ENCODE data around the gene RBSN. TPM values are rescaled to one million over a fixed set of nuclear protein-coding genes. Genes with fewer than 3 reads are reported as not detected.

RBSN gene
- total RNA-seq, 4 donors from 2014 or later: 17.2 to 94.9 (median 32.1) TPM

DNA sequence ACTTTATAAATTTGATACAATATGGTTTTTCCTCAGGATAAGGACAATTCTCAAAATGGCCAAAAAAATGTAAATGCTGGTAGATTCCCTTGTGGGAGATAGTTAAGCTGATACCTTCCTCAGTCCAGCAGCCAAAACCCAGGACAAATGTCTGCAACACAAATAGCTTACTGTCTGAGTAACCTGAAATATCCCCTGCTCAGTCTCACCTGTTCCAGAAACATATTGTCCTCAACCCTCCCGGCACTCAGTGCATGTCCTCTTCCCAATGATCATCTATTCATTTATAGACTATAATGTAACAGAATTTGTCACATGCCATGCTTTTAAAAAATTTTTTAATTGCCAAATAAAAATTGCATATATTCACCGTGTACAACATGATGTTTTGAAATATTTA, 12.2 kb downstream of the RBSN start:
- DNase-seq: no peak
- no peak for TF ChIP-seq POLR2A (IDR thresholded peaks at IDR 0.05)
- Histone ChIP-seq H3K9me3 (no peaks in the 10 kb centered on the region), H3K27me3 (no peaks in the 10 kb centered on the region), H3K36me3 (peaks cover 0 to 82% (median 0%) of the 10 kb centered on the region in 3 donors), H3K4me1 (no peaks in the 10 kb centered on the region), H3K27ac (no peak overlapping the region), H3K4me3 (no peak overlapping the region)

DNA sequence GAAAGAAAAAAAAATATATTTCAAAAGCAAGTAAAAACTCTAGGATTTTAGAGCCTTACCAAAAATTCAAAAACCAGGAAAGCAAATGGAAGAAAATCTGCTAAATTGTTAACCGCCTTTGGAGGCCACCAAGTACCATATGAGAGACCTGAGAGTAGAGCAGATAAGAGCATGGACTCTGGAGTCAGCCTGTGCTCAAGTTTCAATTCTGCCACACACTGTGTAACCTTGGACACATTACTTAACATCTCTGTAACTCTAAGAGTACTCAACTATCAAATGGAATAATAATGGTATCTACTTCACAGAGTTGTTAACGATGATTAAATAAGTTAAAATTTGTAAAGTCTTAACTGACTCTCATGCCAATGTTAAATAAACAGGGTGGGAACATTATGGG, 12.7 kb downstream of the RBSN start:
- DNase-seq: no peak
- TF ChIP-seq, protein P1, sequence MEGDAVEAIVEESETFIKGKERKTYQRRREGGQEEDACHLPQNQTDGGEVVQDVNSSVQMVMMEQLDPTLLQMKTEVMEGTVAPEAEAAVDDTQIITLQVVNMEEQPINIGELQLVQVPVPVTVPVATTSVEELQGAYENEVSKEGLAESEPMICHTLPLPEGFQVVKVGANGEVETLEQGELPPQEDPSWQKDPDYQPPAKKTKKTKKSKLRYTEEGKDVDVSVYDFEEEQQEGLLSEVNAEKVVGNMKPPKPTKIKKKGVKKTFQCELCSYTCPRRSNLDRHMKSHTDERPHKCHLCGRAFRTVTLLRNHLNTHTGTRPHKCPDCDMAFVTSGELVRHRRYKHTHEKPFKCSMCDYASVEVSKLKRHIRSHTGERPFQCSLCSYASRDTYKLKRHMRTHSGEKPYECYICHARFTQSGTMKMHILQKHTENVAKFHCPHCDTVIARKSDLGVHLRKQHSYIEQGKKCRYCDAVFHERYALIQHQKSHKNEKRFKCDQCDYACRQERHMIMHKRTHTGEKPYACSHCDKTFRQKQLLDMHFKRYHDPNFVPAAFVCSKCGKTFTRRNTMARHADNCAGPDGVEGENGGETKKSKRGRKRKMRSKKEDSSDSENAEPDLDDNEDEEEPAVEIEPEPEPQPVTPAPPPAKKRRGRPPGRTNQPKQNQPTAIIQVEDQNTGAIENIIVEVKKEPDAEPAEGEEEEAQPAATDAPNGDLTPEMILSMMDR (IDR thresholded peaks at IDR 0.05): no peak
- no peak for TF ChIP-seq POLR2A (IDR thresholded peaks at IDR 0.05)
- peaks cover 0 to 82% (median 0%) of the 10 kb centered on the region in 3 donors for H3K36me3 ChIP-seq
- no peaks in the 10 kb centered on the region for H3K27me3 ChIP-seq
- H3K4me3 ChIP-seq: no peak overlapping the region
- no peak overlapping the region for H3K27ac ChIP-seq
- no peaks in the 10 kb centered on the region for H3K4me1 ChIP-seq
- H3K9me3 ChIP-seq: no peaks in the 10 kb centered on the region

- H3K36me3 ChIP-seq: peaks cover 0 to 88% (median 0%) of the 10 kb centered on the region in 3 donors
- TF ChIP-seq POLR2A (IDR thresholded peaks at IDR 0.05): no peak
- TF ChIP-seq, protein P1 (IDR thresholded peaks at IDR 0.05): no peak
- H3K27me3 ChIP-seq: no peaks in the 10 kb centered on the region
- no peak for DNase-seq
- no peak overlapping the region for H3K27ac ChIP-seq
- H3K4me3 ChIP-seq: no peak overlapping the region
- H3K4me1 ChIP-seq: no peaks in the 10 kb centered on the region
- no peaks in the 10 kb centered on the region for H3K9me3 ChIP-seq
Observed at GRCh38 chr3:15083252-15083651, 15.7 kb downstream of the RBSN start.

DNA sequence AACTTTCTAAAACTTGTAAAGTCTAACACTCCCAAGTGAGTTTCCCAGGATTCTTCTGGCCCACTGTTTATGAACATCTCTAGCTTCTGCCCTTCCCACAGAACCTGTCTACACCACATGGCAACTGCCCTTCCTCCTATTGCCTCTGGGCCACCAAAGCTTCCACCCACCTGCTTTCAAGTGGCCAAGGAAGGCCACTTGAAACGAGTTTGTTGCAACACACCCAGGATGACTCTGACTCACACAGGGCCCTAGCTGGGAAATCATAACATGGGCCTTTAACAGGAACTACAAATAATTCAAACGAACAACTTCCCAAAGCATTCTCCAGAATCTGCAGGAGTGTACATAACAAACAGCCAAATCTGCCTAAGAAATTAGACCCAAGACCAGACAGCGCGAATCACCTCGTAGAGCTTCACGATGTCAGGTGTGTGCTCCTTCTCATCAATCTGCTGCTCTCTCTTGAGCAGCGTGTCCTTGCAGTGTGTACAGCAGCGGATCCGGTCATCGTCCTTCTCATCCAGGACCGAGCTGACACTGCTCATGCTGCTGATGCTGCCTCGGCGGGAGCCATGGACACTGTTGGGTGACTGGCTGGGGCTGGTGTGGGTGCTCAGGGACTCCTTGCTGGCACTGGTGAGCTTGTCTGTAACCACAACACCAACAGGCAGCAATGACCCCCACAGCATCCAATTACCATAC, 16.8 kb downstream of the RBSN start:
- Histone ChIP-seq H3K4me1 (no peaks in the 10 kb centered on the region), H3K36me3 (peaks cover 0 to 93% (median 0%) of the 10 kb centered on the region in 3 donors), H3K27ac (no peak overlapping the region), H3K9me3 (no peaks in the 10 kb centered on the region), H3K27me3 (no peaks in the 10 kb centered on the region), H3K4me3 (no peak overlapping the region)
- DNase-seq: no peak
- TF ChIP-seq POLR2A (IDR thresholded peaks at IDR 0.05): no peak

DNA sequence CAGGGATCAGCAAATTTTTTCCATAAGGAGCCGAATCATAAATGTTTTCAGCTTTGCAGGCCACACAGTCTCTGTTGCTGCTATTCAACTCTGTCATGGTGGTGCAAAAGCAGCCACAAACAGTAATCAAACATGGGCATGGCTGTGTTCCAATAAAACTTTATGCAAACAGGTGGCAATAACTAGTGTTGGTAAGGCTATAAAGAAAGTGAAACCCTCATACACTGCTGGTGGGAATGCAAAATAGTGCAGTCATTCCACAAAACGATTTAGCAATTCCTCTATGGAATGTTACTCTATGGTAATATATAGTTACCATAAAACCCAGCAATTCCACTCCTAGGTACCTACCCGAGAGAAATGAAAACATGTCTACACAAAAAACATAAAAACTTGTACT, 19.9 kb downstream of the RBSN start:
- Histone ChIP-seq H3K4me1 (no peaks in the 10 kb centered on the region), H3K36me3 (peaks cover 0 to 95% (median 0%) of the 10 kb centered on the region in 3 donors), H3K4me3 (no peak overlapping the region), H3K27me3 (no peaks in the 10 kb centered on the region), H3K27ac (no peak overlapping the region), H3K9me3 (no peaks in the 10 kb centered on the region)
- DNase-seq: no peak
- TF ChIP-seq, protein P1 (IDR thresholded peaks at IDR 0.05): no peak
- TF ChIP-seq POLR2A (IDR thresholded peaks at IDR 0.05): no peak

DNA sequence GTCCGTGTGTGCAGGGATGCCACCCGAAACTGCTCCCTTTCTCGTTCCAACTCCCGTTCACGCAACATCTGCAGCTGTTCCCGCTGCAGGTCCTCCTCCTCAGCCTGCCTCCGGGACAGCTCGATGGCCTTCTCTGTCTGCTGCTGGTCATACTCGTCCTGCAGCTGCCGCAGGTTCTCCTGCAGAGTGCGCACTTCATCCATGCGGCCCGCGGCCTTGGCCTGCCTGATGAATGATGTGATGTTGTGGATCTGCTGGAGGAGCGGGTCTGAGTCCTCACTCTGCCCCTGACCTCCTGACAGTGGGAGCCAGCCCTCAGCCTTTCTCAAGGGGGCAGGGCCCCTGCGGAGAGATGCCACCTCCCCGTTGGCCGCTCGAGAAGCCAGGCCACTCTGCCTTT, 24.4 kb downstream of the RBSN start:
- H3K36me3 ChIP-seq: peaks cover 0 to 83% (median 0%) of the 10 kb centered on the region in 3 donors
- H3K4me1 ChIP-seq: no peaks in the 10 kb centered on the region
- no peak overlapping the region for H3K27ac ChIP-seq
- H3K9me3 ChIP-seq: no peaks in the 10 kb centered on the region
- TF ChIP-seq, protein P1 (IDR thresholded peaks at IDR 0.05): no peak
- TF ChIP-seq POLR2A (IDR thresholded peaks at IDR 0.05): no peak
- H3K27me3 ChIP-seq: no peaks in the 10 kb centered on the region
- no peak overlapping the region for H3K4me3 ChIP-seq
- DNase-seq: no peak

Measured in Peyer's patch (tissue), 4 donors.